Prostate gland (tissue), 2 donors: Measurements from ENCODE around the gene CMSS1. TPM values are rescaled to one million over a fixed set of nuclear protein-coding genes. Genes with fewer than 3 reads are reported as not detected.
A peak's percentile ranks its signal among the peaks of the same experiment; 100 is the strongest.

Source experiments
- DNase-seq: peaks from one replicate; pipeline ENCODE4 v3.0.0-alpha.2; 2019; ENCODE audit warnings: low spot score
- H3K27ac ChIP-seq, 2 donors: fragments of 200-600 bp; sonication (generic); 2 replicates each; pipeline ENCODE4 v1.5.1; 2017 to 2019
- H3K27me3 ChIP-seq: fragments of 200-600 bp; sonication (generic); replicated peaks from 2 replicates; pipeline ENCODE4 v1.5.1; 2019; ENCODE audit not compliant: insufficient read depth
- H3K36me3 ChIP-seq, 2 donors: fragments of 200-600 bp; sonication (generic); 1 replicate in 1 of 2; 2 replicates in 1 of 2; pipeline versions ENCODE4 v1.5.1 to v1.8.1; 2017 to 2019
- H3K4me1 ChIP-seq: fragments of 200-600 bp; sonication (generic); replicated peaks from 2 replicates; pipeline ENCODE4 v1.5.1; 2019
- H3K4me3 ChIP-seq, 2 donors: fragments of 200-600 bp; sonication (generic); 2 replicates each; pipeline ENCODE4 v1.5.1; 2017 to 2019
- H3K9me3 ChIP-seq: fragments of 200-600 bp; sonication (generic); 2 replicates; pipeline ENCODE4 v1.5.1; 2017
- POLR2A ChIP-seq: fragments of 450-650 bp; IDR thresholded peaks from one replicate; pipeline ENCODE4 v1.6.1; 2016; ENCODE audit warnings: antibody characterized with exemption, mild to moderate bottlenecking
- POLR2AphosphoS5 ChIP-seq: sonication (generic); formaldehyde crosslinking; IDR thresholded peaks from one replicate; pipeline ENCODE4 v1.6.1; 2017; ENCODE audit warnings: antibody characterized with exemption
- WGBS: methylation state at CpG from one replicate; pipeline ENCODE4 v1.1.5; 2018; 5-methylcytosine and 5-hydroxymethylcytosine counted together
- intact Hi-C: fragments of 100-400 bp; cut with DNase I; formaldehyde crosslinking; loops from one replicate; pipeline ENCODE4 v1.14.2; 2022
- total RNA-seq, 2 donors: library from RNA; depleted of rRNA; stranded (reverse); fragments of >200 nt; gene quantifications; one replicate each; pipeline ENCODE4 v1.1.0, GENCODE V29; 2016
- TF ChIP-seq, protein P1 (sequence below), 4 experiments: fragments of 200-600 bp in 2 of 4; fragments of 450-650 bp in 2 of 4; sonication (generic) in 2 of 4; IDR thresholded peaks; 1 replicate in 3 of 4; 2 replicates in 1 of 4; pipeline ENCODE4 v1.5.1; 2016 to 2019; ENCODE audit warnings: antibody characterized with exemption in 4 of 4, mild to moderate bottlenecking in 2 of 4, moderate library complexity in 2 of 4

CMSS1 gene
- total RNA-seq, 2 donors from 2014 or later = 10.2 to 13.6 TPM

DNA sequence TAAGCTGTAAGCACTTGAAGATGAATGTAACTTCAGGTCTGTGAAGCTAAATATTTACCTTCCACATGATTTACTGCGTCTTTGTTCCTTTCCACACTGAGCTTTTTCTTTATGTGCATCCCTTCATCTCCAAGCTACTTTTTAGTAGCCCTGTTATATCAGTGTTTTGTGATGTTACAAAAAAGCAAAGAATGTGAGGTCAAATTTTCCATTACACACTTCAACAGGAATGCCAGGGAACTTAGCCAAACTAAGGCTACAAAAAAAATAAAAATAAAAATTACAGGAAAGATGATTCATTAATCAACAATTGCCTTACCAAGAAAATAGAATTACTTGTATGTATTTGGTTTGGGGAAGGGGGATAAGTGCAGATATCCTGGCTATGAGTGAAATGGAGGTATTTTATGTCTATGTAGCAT is 223.7 kb downstream of the CMSS1 start:
- Histone ChIP-seq H3K36me3 (no peaks in the 10 kb centered on the region), H3K4me1 (peaks cover 7% of the 10 kb centered on the region), H3K4me3 (no peak overlapping the region), H3K27me3 (no peaks in the 10 kb centered on the region), H3K9me3 (no peaks in the 10 kb centered on the region), H3K27ac (peak overlapping the region; percentile 70 to 79)
- WGBS = 21% methylated on average over 1 of the region's 1 CpG
- peak; percentile 67 for TF ChIP-seq POLR2AphosphoS5
- TF ChIP-seq, protein P1, sequence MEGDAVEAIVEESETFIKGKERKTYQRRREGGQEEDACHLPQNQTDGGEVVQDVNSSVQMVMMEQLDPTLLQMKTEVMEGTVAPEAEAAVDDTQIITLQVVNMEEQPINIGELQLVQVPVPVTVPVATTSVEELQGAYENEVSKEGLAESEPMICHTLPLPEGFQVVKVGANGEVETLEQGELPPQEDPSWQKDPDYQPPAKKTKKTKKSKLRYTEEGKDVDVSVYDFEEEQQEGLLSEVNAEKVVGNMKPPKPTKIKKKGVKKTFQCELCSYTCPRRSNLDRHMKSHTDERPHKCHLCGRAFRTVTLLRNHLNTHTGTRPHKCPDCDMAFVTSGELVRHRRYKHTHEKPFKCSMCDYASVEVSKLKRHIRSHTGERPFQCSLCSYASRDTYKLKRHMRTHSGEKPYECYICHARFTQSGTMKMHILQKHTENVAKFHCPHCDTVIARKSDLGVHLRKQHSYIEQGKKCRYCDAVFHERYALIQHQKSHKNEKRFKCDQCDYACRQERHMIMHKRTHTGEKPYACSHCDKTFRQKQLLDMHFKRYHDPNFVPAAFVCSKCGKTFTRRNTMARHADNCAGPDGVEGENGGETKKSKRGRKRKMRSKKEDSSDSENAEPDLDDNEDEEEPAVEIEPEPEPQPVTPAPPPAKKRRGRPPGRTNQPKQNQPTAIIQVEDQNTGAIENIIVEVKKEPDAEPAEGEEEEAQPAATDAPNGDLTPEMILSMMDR (IDR thresholded peaks at IDR 0.05) = no peak
- intact Hi-C loops = loop anchor here (5.0 to 10.0 kb wide), 3 partner anchors 74 to 197 kb away; no protein-coding TSS in a partner anchor
- no peak for DNase-seq

DNA sequence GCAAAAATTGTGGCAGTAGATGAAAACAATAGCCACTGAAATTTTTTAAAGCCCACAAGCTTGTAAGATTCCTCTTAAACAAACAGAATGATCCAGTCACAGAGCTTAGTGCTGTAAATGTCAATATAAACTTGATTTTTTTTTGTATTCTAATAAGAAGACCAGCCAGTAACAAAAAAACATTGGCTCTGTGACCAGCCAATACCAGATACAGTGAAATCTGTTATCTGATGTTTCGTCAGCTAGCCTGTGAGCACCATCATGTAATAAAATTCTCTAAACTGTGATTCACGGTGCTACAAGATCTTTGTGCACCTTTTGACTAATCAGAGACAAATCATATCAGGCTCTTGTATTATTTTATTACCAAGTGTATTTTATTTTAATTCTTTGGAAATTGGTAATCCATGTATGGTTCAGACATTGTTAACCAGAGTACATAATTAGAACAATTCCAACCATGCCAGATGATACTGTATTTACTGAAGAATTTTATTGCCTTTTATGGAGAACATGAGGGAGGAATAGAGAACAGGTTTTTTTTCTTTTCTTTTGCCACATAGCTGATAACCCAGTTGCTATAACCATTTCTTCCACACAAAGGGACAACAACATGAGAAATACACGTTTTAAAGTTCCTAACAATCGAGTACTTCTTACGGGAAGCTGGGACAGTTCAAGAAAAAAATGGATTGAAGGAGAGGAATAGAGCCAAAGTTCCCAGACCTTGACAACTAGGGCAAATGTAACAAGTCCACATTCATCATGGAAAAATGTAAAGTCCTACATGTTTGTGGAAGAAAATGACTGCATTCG is 224.7 kb downstream of the CMSS1 start:
- Histone ChIP-seq H3K4me1 (peaks cover 7% of the 10 kb centered on the region), H3K27ac (peak overlapping the region; percentile 70 to 79), H3K36me3 (no peaks in the 10 kb centered on the region), H3K9me3 (no peaks in the 10 kb centered on the region), H3K4me3 (no peak overlapping the region), H3K27me3 (no peaks in the 10 kb centered on the region)
- TF ChIP-seq POLR2AphosphoS5 = peak; percentile 74
- TF ChIP-seq POLR2A = no peak
- TF ChIP-seq, protein P1 (IDR thresholded peaks at IDR 0.05) = no peak
- WGBS = 21% methylated on average over 6 of the region's 6 CpGs
- DNase-seq = peak; percentile 60
- intact Hi-C loops = loop anchor here (5.0 to 10.0 kb wide), 3 partner anchors 75 to 198 kb away; no protein-coding TSS in a partner anchor

DNA sequence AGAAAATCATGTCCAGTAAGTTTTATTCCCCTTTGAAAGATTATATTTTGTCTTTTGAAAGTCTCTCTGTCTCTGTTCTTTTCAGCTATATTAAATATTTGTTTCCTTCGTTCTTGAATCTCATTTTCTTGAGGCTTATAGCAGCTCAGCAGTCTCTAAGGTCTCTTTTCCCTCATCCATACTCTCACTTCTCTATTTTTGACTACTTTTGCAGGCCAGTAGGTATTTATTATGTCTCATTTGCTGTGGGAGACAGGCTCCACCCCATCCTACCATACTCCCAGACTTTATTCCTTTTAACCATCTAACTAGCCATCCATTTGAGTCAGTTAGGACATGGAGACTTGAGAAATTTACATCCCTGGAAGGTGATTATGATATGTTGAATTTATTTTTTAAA is 225.6 kb downstream of the CMSS1 start:
- H3K4me3 ChIP-seq = no peak overlapping the region
- H3K4me1 ChIP-seq = peaks cover 7% of the 10 kb centered on the region
- H3K36me3 ChIP-seq = no peaks in the 10 kb centered on the region
- no peaks in the 10 kb centered on the region for H3K27me3 ChIP-seq
- WGBS = 86% methylated on average over 1 of the region's 1 CpG
- TF ChIP-seq POLR2A = no peak
- TF ChIP-seq, protein P1 (IDR thresholded peaks at IDR 0.05) = no peak
- TF ChIP-seq POLR2AphosphoS5 = no peak
- no peaks in the 10 kb centered on the region for H3K9me3 ChIP-seq
- intact Hi-C loops = loop anchor here (5.0 to 10.0 kb wide), 3 partner anchors 76 to 198 kb away; no protein-coding TSS in a partner anchor
- peak overlapping the region; percentile 70 to 79 for H3K27ac ChIP-seq
- DNase-seq = no peak

DNA sequence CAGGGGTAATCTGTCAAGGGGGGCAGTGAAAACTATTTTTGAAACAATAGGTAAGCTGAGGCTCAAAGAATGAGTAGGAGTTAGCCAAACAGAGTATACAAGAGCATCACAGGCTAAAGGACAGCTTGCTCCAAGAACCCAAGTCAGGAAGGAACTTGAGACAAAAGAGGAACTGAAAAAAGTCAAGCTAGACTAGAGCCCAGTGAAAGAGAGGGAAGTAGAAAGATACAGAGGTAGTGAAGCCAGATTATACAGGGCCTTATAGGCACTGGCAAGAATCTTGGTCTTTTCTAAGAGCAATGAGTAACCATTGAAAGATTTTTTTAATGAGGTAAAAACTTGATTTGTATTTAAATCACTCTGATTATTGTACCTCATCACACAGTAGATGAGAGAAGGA is 226.7 kb downstream of the CMSS1 start:
- H3K4me1 ChIP-seq = peaks cover 7% of the 10 kb centered on the region

More for the DNA sequence above, 226.7 kb downstream of the CMSS1 start:
- Histone ChIP-seq H3K27me3 (no peaks in the 10 kb centered on the region), H3K27ac (no peak overlapping the region), H3K4me3 (no peak overlapping the region), H3K9me3 (no peaks in the 10 kb centered on the region), H3K36me3 (no peaks in the 10 kb centered on the region)
- intact Hi-C loops = loop anchor here (5.0 to 10.0 kb wide), 3 partner anchors 77 to 200 kb away; no protein-coding TSS in a partner anchor
- no peak for DNase-seq
- TF ChIP-seq, protein P1 (IDR thresholded peaks at IDR 0.05) = no peak
- TF ChIP-seq POLR2AphosphoS5 (no peak), POLR2A (no peak)
